ENCODE data around the gene EML5.

- no peak for TF ChIP-seq CTCF (IDR thresholded peaks at IDR 0.05; ENCODE audit: low read depth, low read length)
- no peak for TF ChIP-seq EZH2phosphoT487 (IDR thresholded peaks at IDR 0.05; ENCODE audit: low read depth)
Observed at GRCh38 chr14:88618476-88618875, 174.3 kb downstream of the EML5 start.

Data from OCI-LY3 (cell line).